Measurements from ENCODE around the gene CCDC74A.

DNA sequence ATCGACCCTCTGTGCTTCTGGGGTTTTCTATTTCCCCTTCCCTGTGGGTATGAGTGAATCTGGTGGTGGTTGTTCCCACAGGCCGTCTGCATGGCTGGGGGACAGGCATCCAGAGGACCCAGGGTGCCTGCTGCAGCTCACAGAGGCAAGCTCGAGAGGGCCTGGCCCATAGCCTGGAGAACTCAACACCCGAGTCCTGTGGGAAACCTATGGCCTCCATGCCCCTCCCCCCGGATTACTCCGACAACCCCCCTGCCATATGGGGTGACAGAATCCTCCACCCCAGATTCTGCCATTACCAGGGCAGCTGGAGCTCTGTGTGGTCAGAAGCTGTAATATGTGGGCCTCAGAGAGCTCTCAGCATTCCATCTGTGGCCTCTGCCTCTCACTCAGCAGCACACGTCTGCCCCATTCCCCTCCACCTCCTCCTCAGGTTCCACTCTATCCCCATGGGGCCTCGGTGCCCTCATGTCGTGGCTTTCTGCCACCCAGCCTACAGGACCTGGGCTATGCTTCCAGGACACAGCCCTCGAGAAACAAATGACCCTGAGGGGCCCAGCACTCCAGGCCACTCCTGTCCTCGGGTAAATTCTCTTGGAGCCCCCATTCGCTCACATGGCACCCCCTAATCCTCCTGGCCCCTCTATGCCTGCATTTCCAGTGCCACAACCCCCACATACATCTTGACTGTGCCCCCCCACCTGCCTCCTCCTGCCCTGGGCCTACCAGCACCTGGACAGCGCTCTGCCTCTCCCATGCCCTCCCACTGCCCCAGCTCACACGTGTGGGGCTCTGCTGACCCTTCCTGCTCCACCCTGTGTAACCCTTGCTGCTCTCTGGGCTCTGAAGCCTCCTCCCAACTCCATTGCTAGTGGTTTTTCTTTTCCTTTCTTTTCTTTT, 39.1 kb upstream of the CCDC74A start:
- TF ChIP-seq, protein P1, sequence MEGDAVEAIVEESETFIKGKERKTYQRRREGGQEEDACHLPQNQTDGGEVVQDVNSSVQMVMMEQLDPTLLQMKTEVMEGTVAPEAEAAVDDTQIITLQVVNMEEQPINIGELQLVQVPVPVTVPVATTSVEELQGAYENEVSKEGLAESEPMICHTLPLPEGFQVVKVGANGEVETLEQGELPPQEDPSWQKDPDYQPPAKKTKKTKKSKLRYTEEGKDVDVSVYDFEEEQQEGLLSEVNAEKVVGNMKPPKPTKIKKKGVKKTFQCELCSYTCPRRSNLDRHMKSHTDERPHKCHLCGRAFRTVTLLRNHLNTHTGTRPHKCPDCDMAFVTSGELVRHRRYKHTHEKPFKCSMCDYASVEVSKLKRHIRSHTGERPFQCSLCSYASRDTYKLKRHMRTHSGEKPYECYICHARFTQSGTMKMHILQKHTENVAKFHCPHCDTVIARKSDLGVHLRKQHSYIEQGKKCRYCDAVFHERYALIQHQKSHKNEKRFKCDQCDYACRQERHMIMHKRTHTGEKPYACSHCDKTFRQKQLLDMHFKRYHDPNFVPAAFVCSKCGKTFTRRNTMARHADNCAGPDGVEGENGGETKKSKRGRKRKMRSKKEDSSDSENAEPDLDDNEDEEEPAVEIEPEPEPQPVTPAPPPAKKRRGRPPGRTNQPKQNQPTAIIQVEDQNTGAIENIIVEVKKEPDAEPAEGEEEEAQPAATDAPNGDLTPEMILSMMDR (IDR thresholded peaks at IDR 0.05; ENCODE audit: borderline replicate concordance, extremely low read depth, low read length, poor library complexity, severe bottlenecking): no peak
- TF ChIP-seq EZH2 (IDR thresholded peaks at IDR 0.05; ENCODE audit: borderline replicate concordance, low read depth, low read length, severe bottlenecking): no peak
